ENCODE data around the gene ZSCAN21. TPM values are rescaled to one million over a fixed set of nuclear protein-coding genes. Genes with fewer than 3 reads are reported as not detected.

The ZSCAN21 gene
- total RNA-seq, 1 donor from 2014 or later = 26.3 TPM

DNA sequence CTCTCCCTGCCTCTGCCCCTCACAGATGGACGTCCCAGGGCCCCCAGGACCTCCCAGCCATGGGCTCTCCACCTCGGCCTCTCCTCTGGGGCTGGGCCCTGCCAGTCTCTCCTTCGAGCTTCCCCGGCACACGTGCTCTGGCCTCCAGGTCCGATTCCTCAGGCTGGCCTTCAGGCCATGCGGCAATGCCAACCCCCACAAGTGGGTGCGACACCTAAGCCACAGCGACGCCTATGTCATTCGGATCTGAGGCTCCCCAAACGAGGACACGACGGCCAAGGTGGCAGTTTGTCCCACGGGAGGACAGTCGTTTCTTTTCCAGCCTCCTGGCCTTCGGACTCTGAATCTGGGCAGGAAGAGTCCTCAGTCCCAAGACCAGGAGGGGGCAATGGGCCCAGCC lies 57.1 kb downstream of the ZSCAN21 start:
- DNase-seq = no peak
- Mint-ChIP-seq H3K4me3 (ENCODE audit: unreplicated experiment) (no peak overlapping the region), H3K36me3 (ENCODE audit: unreplicated experiment) (no peaks in the 10 kb centered on the region), H3K4me1 (ENCODE audit: low read depth, unreplicated experiment) (no peaks in the 10 kb centered on the region), H3K27me3 (ENCODE audit: unreplicated experiment) (peaks cover 10% of the 10 kb centered on the region), H3K9me3 (ENCODE audit: unreplicated experiment) (peaks cover 6% of the 10 kb centered on the region), H3K27ac (ENCODE audit: unreplicated experiment) (no peak overlapping the region)
- TF ChIP-seq, protein P1, sequence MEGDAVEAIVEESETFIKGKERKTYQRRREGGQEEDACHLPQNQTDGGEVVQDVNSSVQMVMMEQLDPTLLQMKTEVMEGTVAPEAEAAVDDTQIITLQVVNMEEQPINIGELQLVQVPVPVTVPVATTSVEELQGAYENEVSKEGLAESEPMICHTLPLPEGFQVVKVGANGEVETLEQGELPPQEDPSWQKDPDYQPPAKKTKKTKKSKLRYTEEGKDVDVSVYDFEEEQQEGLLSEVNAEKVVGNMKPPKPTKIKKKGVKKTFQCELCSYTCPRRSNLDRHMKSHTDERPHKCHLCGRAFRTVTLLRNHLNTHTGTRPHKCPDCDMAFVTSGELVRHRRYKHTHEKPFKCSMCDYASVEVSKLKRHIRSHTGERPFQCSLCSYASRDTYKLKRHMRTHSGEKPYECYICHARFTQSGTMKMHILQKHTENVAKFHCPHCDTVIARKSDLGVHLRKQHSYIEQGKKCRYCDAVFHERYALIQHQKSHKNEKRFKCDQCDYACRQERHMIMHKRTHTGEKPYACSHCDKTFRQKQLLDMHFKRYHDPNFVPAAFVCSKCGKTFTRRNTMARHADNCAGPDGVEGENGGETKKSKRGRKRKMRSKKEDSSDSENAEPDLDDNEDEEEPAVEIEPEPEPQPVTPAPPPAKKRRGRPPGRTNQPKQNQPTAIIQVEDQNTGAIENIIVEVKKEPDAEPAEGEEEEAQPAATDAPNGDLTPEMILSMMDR (IDR thresholded peaks at IDR 0.05; ENCODE audit: partially characterized antibody, unreplicated experiment) = no peak

DNA sequence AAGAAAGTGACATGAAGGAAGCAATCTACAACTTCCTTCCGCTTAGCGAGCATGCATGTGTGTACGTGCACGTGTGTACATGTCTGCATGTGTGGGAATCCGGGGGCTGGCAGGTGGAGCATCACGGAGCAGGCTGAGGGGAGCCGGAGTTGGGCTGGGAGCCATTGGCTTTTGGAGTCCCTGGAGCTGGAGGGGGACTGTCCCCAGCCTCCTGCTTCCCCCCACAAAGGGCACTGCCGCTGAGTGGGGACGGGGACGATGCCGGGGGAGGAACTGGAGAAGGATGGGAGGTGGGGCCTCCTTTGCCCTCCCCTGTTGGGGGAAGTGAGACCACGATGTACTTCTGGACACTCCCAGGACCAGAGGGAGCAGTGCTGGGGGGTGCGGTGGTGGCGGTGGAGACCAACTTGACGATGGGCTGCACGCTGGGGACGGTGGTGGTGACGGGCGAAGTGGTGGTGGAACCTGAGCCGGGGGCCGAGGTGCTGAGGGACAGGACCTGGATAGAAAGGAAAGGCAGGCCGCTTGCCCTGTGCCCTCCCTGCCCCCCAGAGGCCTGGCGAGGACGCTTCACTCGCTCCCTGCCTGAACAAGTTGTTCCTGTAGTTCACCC lies 57.7 kb downstream of the ZSCAN21 start:
- TF ChIP-seq, protein P1 (IDR thresholded peaks at IDR 0.05; ENCODE audit: partially characterized antibody, unreplicated experiment) = no peak
- Mint-ChIP-seq H3K4me3 (ENCODE audit: unreplicated experiment) (no peak overlapping the region), H3K9me3 (ENCODE audit: unreplicated experiment) (peaks cover 6% of the 10 kb centered on the region), H3K27me3 (ENCODE audit: unreplicated experiment) (peaks cover 10% of the 10 kb centered on the region), H3K4me1 (ENCODE audit: low read depth, unreplicated experiment) (no peaks in the 10 kb centered on the region), H3K36me3 (ENCODE audit: unreplicated experiment) (no peaks in the 10 kb centered on the region), H3K27ac (ENCODE audit: unreplicated experiment) (no peak overlapping the region)
- DNase-seq = no peak

DNA sequence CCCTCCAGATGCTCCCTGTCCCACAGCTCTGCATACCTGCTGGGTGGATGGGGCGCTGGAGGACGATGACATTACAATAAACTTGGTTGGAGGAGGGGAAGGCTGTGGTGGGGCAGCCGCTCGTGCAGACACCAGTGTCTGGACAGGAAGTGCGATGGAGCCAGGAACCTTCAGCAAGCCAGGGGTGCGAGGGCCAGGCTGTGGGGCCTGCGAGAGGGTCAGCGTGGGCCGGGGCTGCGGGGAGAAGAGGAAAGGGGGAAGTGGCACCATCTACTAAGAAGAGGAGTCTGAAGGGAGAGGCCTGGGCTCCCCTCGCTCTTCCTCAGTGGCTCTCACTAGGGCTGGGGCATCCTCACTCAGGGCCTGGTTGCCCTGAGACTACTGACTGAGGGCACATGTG lies 58.3 kb downstream of the ZSCAN21 start:
- Mint-ChIP-seq H3K4me1 (ENCODE audit: low read depth, unreplicated experiment) (no peaks in the 10 kb centered on the region), H3K9me3 (ENCODE audit: unreplicated experiment) (peaks cover 4% of the 10 kb centered on the region), H3K4me3 (ENCODE audit: unreplicated experiment) (no peak overlapping the region), H3K36me3 (ENCODE audit: unreplicated experiment) (no peaks in the 10 kb centered on the region), H3K27me3 (ENCODE audit: unreplicated experiment) (peaks cover 7% of the 10 kb centered on the region), H3K27ac (ENCODE audit: unreplicated experiment) (no peak overlapping the region)
- TF ChIP-seq, protein P1 (IDR thresholded peaks at IDR 0.05; ENCODE audit: partially characterized antibody, unreplicated experiment) = no peak
- no peak for DNase-seq

DNA sequence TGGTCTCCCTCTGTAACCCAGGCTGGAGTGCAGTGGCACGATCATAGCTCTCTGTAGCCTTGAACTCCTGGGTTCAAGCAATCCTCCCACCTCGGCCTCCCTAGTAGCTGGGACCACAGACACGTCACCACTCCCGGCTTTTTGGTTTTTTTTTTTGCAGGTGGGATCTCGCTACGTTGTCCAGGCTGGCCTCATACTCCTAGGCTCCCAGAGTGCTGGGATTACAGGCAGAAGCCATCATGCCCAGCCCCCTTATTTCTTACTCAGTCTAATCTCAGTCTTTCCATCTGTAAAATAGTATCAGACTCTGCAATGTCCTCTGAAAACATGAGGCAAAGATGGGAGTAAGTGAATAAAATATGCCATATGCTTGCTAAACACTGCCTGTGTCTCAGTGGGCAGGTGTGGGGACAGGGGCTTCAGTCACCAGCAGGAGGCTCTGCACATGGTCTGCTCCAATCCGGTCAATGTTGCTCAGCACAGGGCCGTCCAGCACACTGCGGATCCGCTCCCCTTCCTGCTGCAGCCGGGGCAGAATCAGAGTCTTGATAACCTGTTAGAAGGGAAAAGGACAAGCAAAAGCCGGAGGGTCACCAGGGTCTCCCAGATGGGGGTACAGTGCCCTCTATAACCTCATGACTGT lies 60.1 kb downstream of the ZSCAN21 start:
- Mint-ChIP-seq H3K4me1 (ENCODE audit: low read depth, unreplicated experiment) (no peaks in the 10 kb centered on the region), H3K27ac (ENCODE audit: unreplicated experiment) (no peak overlapping the region), H3K27me3 (ENCODE audit: unreplicated experiment) (peaks cover 5% of the 10 kb centered on the region), H3K9me3 (ENCODE audit: unreplicated experiment) (no peaks in the 10 kb centered on the region), H3K4me3 (ENCODE audit: unreplicated experiment) (no peak overlapping the region), H3K36me3 (ENCODE audit: unreplicated experiment) (no peaks in the 10 kb centered on the region)
- TF ChIP-seq, protein P1 (IDR thresholded peaks at IDR 0.05; ENCODE audit: partially characterized antibody, unreplicated experiment) = no peak
- DNase-seq = no peak

DNA sequence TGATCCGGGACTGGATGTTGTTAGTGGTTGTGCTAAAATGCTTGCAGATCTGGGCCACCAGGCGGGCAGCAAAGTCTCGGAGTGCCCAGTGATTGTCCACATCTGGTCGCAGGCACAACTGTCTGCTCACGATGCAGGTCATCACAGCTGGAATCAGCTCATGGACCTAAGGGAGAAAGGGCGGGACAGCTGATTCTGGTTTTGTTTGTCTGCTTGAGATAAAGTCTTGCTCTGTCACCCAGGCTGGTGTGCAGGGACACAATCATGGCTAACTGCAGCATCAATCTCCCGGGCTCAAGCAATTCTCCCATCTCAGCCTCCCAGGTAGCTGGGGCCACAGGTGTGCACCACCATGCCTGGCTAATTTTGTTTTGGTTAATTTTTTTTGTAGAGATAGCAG lies 61.6 kb downstream of the ZSCAN21 start:
- Mint-ChIP-seq H3K27me3 (ENCODE audit: unreplicated experiment) (peaks cover 5% of the 10 kb centered on the region), H3K9me3 (ENCODE audit: unreplicated experiment) (no peaks in the 10 kb centered on the region), H3K4me1 (ENCODE audit: low read depth, unreplicated experiment) (no peaks in the 10 kb centered on the region), H3K4me3 (ENCODE audit: unreplicated experiment) (no peak overlapping the region), H3K27ac (ENCODE audit: unreplicated experiment) (no peak overlapping the region), H3K36me3 (ENCODE audit: unreplicated experiment) (no peaks in the 10 kb centered on the region)
- TF ChIP-seq, protein P1 (IDR thresholded peaks at IDR 0.05; ENCODE audit: partially characterized antibody, unreplicated experiment) = no peak
- DNase-seq = no peak
